SK-N-SH (cell line): ENCODE results near the gene TFIP11.

Experiments used
- CTCF ChIP-seq: fragments of 200-600 bp; sonication (generic); IDR thresholded peaks from 2 replicates; pipeline ENCODE4 v1.6.1; 2017; ENCODE audit warnings: antibody characterized with exemption, mild to moderate bottlenecking, moderate library complexity
- FOXJ3 ChIP-seq: sonication (generic); formaldehyde crosslinking; IDR thresholded peaks from 2 replicates; pipeline ENCODE4 v1.5.1; 2020; ENCODE audit warnings: mild to moderate bottlenecking, missing genetic modification reagents
- MXI1 ChIP-seq: IDR thresholded peaks from 2 replicates; pipeline ENCODE4 v1.6.1; 2012; ENCODE audit warnings: mild to moderate bottlenecking, low read depth, low read length, improper control_type of control experiment
- NRF1 ChIP-seq: IDR thresholded peaks from 2 replicates; pipeline ENCODE4 v1.6.1; 2012; ENCODE audit warnings: low read depth, mild to moderate bottlenecking, low read length
- POLR2AphosphoS5 ChIP-seq: IDR thresholded peaks from 2 replicates; pipeline ENCODE4 v1.6.1; 2012; ENCODE audit warnings: low read depth, low read length
- RCOR1 ChIP-seq: fragments of 150-350 bp; IDR thresholded peaks from 2 replicates; pipeline ENCODE4 v1.6.1; 2017; ENCODE audit warnings: antibody characterized with exemption, low read length
- TCF12 ChIP-seq: IDR thresholded peaks from 2 replicates; pipeline ENCODE4 v1.4.0; 2012
- YY1 ChIP-seq: IDR thresholded peaks from 2 replicates; pipeline ENCODE4 v1.4.0; 2012; ENCODE audit warnings: low read depth, mild to moderate bottlenecking

- no peak for TF ChIP-seq YY1
- no peak for TF ChIP-seq NRF1
- no peak for TF ChIP-seq RCOR1
- no peak for TF ChIP-seq TCF12
- TF ChIP-seq CTCF, result no peak
- no peak for TF ChIP-seq MXI1
- no peak for TF ChIP-seq POLR2AphosphoS5
- no peak for TF ChIP-seq FOXJ3
Observed at GRCh38 chr22:26499188-26499703, 13.0 kb downstream of the TFIP11 start.
